ENCODE results near the gene SLC2A3.

SLC2A3 gene

DNA sequence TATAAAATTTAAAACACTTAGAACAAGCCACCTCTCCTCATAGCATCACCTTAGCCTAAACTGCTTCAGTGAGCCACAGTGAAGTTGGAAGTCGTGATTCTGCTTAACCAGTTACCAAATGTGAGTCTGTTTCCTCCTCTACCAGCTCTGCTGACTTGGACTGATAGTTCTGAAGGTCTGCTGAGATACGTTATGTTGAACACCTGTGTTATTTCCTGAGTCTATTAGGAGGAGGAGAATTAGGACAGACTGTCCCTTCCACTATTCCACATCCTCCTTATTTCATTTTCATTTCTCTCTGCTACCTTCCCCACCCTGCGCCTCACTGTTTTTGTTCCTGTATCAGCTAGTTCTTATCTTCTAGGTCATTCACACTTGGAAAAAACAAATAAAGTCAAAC, 65.7 kb downstream of the SLC2A3 start:
- no peak for TF ChIP-seq CTCF (IDR thresholded peaks at IDR 0.05; ENCODE audit: low read length, missing control alignments)
- no peak overlapping the region for H3K4me3 ChIP-seq (replicated peaks; ENCODE audit: low read depth, low read length)
- DNase-seq (ENCODE audit: low read depth), result no peak
